ENCODE measurements around the gene NOXRED1. TPM values are rescaled to one million over a fixed set of nuclear protein-coding genes. Genes with fewer than 3 reads are reported as not detected.
A peak's percentile ranks its signal among the peaks of the same experiment; 100 is the strongest.

NOXRED1 gene
- total RNA-seq, 1 donor from 2014 or later: not detected

DNA sequence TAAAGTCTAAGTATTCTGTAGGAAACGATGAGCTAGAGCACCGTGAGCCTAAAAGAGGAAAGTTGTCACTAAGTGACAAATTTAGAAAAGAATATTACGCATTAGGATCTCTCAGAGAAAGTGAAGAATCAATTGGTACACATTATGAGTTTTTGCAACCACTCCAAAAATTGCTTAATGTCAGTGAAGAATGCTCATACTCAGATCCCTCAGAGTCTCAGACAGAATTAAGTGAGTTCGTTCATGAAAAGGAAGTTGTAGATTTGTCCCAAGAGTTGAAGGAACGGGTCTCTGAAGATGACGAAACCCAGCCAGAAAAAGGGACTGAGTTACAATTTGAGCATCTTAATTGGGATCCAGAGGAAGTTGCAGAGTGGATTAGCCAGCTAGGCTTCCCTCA is 44.6 kb downstream of the NOXRED1 start:
- Histone ChIP-seq H3K27ac (no peak overlapping the region), H3K27me3 (no peaks in the 10 kb centered on the region), H3K36me3 (no peaks in the 10 kb centered on the region), H3K4me3 (no peak overlapping the region), H3K4me1 (peaks cover 3 to 12% of the 10 kb centered on the region in 2 donors), H3K9me3 (no peaks in the 10 kb centered on the region)
- TF ChIP-seq, protein P1, sequence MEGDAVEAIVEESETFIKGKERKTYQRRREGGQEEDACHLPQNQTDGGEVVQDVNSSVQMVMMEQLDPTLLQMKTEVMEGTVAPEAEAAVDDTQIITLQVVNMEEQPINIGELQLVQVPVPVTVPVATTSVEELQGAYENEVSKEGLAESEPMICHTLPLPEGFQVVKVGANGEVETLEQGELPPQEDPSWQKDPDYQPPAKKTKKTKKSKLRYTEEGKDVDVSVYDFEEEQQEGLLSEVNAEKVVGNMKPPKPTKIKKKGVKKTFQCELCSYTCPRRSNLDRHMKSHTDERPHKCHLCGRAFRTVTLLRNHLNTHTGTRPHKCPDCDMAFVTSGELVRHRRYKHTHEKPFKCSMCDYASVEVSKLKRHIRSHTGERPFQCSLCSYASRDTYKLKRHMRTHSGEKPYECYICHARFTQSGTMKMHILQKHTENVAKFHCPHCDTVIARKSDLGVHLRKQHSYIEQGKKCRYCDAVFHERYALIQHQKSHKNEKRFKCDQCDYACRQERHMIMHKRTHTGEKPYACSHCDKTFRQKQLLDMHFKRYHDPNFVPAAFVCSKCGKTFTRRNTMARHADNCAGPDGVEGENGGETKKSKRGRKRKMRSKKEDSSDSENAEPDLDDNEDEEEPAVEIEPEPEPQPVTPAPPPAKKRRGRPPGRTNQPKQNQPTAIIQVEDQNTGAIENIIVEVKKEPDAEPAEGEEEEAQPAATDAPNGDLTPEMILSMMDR (IDR thresholded peaks at IDR 0.05): no peak
- DNase-seq (ENCODE audit: low spot score in 2 of 2): no peak
- intact Hi-C loops (cut with DNase I): no loop called here

- Histone ChIP-seq H3K27ac (peak overlapping the region in 1 of 2 donors; percentile 71), H3K4me1 (peaks cover 3 to 12% of the 10 kb centered on the region in 2 donors), H3K36me3 (no peaks in the 10 kb centered on the region), H3K4me3 (peak overlapping the region; percentile 94 to 97), H3K9me3 (no peaks in the 10 kb centered on the region), H3K27me3 (no peaks in the 10 kb centered on the region)
- TF ChIP-seq, protein P1 (IDR thresholded peaks at IDR 0.05): no peak
- intact Hi-C loops (cut with DNase I): loop anchor here (1.0 kb wide), 2 partner anchors 56 to 80 kb away; partner anchors contain the start of genes GSTZ1 and VIPAS39
- DNase-seq (ENCODE audit: low spot score in 2 of 2): no peak
Measured at GRCh38 chr14:77377502-77377844, 45.9 kb downstream of the NOXRED1 start.

DNA sequence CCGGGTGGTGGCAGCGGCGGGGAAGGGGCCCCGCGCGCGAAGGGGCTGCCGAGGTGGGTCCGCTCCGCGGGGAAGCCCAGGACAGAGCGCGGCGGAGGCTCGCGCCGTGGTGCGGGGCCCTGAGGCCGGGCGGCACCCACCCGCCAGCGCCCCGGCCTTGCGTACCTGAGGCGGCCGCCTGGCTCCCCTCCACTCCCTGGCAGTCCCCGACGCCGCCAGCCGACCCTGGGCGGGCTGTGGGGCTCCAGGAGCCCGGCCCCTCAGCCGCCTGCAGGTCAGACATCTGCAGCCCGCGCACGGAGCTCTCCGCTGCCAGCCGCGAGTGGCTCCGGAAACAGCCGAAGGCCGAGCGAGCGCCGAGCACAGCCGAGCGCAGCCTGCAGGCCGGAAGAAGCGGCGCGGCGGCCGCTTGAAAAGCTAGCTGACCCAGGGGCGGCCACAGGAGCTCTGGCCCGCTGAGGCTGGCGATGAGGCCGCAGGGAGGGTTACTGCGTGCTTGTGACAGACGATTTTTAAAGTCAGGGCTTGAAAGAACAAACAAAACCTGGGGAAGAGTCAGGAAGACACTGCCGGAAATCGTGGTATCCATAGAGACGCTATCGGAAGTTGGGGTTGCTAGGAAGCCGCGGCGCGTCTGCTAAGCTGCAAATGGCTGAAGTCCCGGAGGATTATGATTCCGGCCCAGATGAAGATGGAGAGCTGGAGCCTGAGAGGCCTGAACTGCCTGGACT is 46.4 kb downstream of the NOXRED1 start, which contains the start of the genes SAMD15 and TMED8:
Gene SAMD15, plus strand, starts transcription at position 609 of the 731 bp plus-strand sequence. Its CDS starts 40 bp downstream, at position 649.
Gene TMED8, minus strand, starts transcription at position 324 of the 731 bp plus-strand sequence. Its CDS starts 41 bp downstream, at position 283.
- no peaks in the 10 kb centered on the region for H3K27me3 ChIP-seq
- H3K27ac ChIP-seq: peak within 1 kb of the TSS; percentile 71 to 79
- peak within 1 kb of the TSS; percentile 94 to 97 for H3K4me3 ChIP-seq
- no peaks in the 10 kb centered on the region for H3K36me3 ChIP-seq
- TF ChIP-seq, protein P1 (IDR thresholded peaks at IDR 0.05): peak in 2 of 3 experiments; percentile 32 to 39
- H3K9me3 ChIP-seq: no peaks in the 10 kb centered on the region
- peak; percentile 25 to 86 for DNase-seq (ENCODE audit: low spot score in 2 of 2)
- peaks cover 3 to 12% of the 10 kb centered on the region in 2 donors for H3K4me1 ChIP-seq
- intact Hi-C loops (cut with DNase I): loop anchor here (1.0 kb wide), 2 partner anchors 56 to 80 kb away; partner anchors contain the start of genes GSTZ1 and VIPAS39

- H3K27ac ChIP-seq: peak overlapping the region; percentile 71 to 79
- no peaks in the 10 kb centered on the region for H3K27me3 ChIP-seq
- peak in 1 of 2 donors; percentile 62 for DNase-seq (ENCODE audit: low spot score in 2 of 2)
- peaks cover 3 to 12% of the 10 kb centered on the region in 2 donors for H3K4me1 ChIP-seq
- peak overlapping the region; percentile 94 to 97 for H3K4me3 ChIP-seq
- TF ChIP-seq, protein P1 (IDR thresholded peaks at IDR 0.05): no peak
- H3K9me3 ChIP-seq: no peaks in the 10 kb centered on the region
- intact Hi-C loops (cut with DNase I): no loop called here
- no peaks in the 10 kb centered on the region for H3K36me3 ChIP-seq
Measured at GRCh38 chr14:77375973-77376770, 47.2 kb downstream of the NOXRED1 start.

- intact Hi-C loops (cut with DNase I): no loop called here
- H3K4me3 ChIP-seq: peak overlapping the region; percentile 94 to 97
Measured at GRCh38 chr14:77375164-77375950, 48.0 kb downstream of the NOXRED1 start.

More at GRCh38 chr14:77375164-77375950, 48.0 kb downstream of the NOXRED1 start:
- no peaks in the 10 kb centered on the region for H3K36me3 ChIP-seq
- no peaks in the 10 kb centered on the region for H3K27me3 ChIP-seq
- peaks cover 3 to 12% of the 10 kb centered on the region in 2 donors for H3K4me1 ChIP-seq
- no peak overlapping the region for H3K27ac ChIP-seq
- TF ChIP-seq, protein P1 (IDR thresholded peaks at IDR 0.05): no peak
- H3K9me3 ChIP-seq: no peaks in the 10 kb centered on the region
- no peak for DNase-seq (ENCODE audit: low spot score in 2 of 2)

Data from ascending aorta (tissue), 2 donors.